ENCODE measurements around the gene PPP1R16B.

Gene PPP1R16B

GRCh38 chr20:38872491-38873049, 67.1 kb downstream of the PPP1R16B start:
- no peaks in the 10 kb centered on the region for H3K27me3 ChIP-seq (replicated peaks)
- TF ChIP-seq CTCF (IDR thresholded peaks at IDR 0.05; ENCODE audit: low read depth, low read length, missing control alignments) = no peak
- H3K4me3 ChIP-seq (ENCODE audit: low read depth, low read length) = no peak overlapping the region
- in situ Hi-C loops (cut with HindIII; ENCODE audit: low pct_ligation_motif_present, low sequenced_read_pairs) = no loop called here
- no peak for DNase-seq
- H3K27ac ChIP-seq = no peak overlapping the region
- H3K36me3 ChIP-seq (replicated peaks) = no peaks in the 10 kb centered on the region

GRCh38 chr20:38873050-38873581, 67.6 kb downstream of the PPP1R16B start:
- Histone ChIP-seq H3K36me3 (replicated peaks) (no peaks in the 10 kb centered on the region), H3K27ac (no peak overlapping the region), H3K4me3 (ENCODE audit: low read depth, low read length) (no peak overlapping the region), H3K27me3 (replicated peaks) (no peaks in the 10 kb centered on the region)
- no peak for DNase-seq
- in situ Hi-C loops (cut with HindIII; ENCODE audit: low pct_ligation_motif_present, low sequenced_read_pairs) = no loop called here
- no peak for TF ChIP-seq CTCF (IDR thresholded peaks at IDR 0.05; ENCODE audit: low read depth, low read length, missing control alignments)

DNA sequence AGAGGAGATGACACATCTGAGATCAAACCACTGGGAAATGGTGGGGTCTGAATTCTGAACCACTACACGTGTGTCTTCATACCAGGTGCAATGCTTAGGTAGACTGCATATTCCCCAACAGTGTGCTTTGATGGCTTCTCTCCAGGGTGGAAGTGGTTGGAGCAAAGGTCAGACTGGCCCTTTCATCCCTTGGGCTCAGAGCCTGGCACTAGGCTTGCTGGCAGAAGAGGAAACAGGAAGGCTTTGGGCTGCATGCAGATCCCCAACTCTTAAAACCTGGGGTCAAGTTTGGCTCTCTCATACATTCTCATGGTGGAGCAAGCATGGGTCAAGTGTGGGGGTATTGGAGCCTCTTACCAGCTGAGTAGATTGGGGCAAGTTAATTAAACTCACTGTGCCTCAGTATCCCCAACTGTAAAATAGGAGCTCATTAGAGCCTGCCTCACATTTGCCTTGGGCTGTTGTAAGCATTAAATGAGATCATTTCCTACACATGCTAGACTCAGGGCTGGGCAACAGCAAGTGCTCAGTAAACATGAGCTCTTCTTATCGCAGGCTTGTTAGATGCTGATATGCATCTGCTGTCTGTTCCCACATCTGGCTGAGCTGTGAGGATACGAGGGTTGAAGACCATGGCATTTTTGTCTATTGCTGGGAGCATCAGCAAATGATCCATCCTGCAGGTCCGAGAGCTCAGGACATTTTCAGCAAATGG, 69.1 kb downstream of the PPP1R16B start:
- Histone ChIP-seq H3K4me3 (ENCODE audit: low read depth, low read length) (no peak overlapping the region), H3K27me3 (replicated peaks) (no peaks in the 10 kb centered on the region), H3K36me3 (replicated peaks) (no peaks in the 10 kb centered on the region), H3K27ac (no peak overlapping the region)
- in situ Hi-C loops (cut with HindIII; ENCODE audit: low pct_ligation_motif_present, low sequenced_read_pairs) = no loop called here
- DNase-seq = no peak
- TF ChIP-seq CTCF (IDR thresholded peaks at IDR 0.05; ENCODE audit: low read depth, low read length, missing control alignments) = no peak

DNA sequence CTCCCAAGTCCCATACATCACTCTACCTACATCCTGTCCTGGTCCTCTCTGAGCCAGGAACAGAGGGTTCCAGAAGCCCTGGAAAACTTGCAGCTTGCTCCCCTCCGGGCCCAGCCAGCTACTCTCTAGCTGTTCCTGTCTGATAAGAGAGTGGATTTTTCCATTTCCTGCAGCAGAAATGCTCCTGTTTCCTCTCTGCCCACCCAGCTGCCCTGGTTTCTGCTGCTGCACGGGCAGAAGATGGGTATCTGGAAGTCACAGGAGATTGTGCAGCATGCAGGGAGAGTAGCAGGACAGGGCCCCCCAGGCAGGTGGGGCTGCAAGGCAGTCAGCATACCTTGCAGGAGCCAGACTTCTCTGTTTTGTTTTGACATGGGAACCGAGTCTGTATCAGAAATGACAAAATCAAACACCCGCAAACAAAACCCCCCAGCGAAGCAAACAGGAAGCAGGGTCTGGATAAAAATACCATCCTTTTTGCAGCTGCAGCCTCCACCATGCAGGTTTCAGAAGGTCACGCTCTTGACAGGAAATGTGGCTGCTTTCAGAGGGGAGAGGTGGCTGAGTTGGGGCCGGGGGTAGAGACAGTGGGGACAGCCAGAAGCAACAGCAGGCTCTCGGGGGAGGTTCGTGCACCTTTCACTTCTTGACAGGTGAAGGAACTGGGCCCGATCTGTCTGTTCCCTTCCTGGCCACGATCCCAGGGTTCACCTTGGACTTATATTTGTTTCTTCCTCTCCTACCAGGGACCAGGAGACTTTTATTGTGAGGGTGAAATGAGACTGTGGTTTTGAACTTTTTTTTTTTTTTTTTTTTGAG, 69.9 kb downstream of the PPP1R16B start:
- Histone ChIP-seq H3K27ac (no peak overlapping the region), H3K27me3 (replicated peaks) (no peaks in the 10 kb centered on the region), H3K4me3 (ENCODE audit: low read depth, low read length) (no peak overlapping the region), H3K36me3 (replicated peaks) (no peaks in the 10 kb centered on the region)
- in situ Hi-C loops (cut with HindIII; ENCODE audit: low pct_ligation_motif_present, low sequenced_read_pairs) = no loop called here
- no peak for TF ChIP-seq CTCF (IDR thresholded peaks at IDR 0.05; ENCODE audit: low read depth, low read length, missing control alignments)
- no peak for DNase-seq

- in situ Hi-C loops (cut with HindIII; ENCODE audit: low pct_ligation_motif_present, low sequenced_read_pairs) = no loop called here
- TF ChIP-seq CTCF (IDR thresholded peaks at IDR 0.05; ENCODE audit: low read depth, low read length, missing control alignments) = no peak
- H3K27ac ChIP-seq = no peak overlapping the region
- H3K36me3 ChIP-seq (replicated peaks) = no peaks in the 10 kb centered on the region
- no peaks in the 10 kb centered on the region for H3K27me3 ChIP-seq (replicated peaks)
- DNase-seq = no peak
- H3K4me3 ChIP-seq (ENCODE audit: low read depth, low read length) = no peak overlapping the region
Measured at GRCh38 chr20:38877483-38877882, 72.0 kb downstream of the PPP1R16B start.

Data from brain microvascular endothelial cell (primary cell).